H1 (cell line): ENCODE results near the gene CD44. TPM values are rescaled to one million over a fixed set of nuclear protein-coding genes. Genes with fewer than 3 reads are reported as not detected.
A peak's percentile ranks its signal among the peaks of the same experiment; 100 is the strongest.

Experiments used
- CTCF ChIA-PET: fragments of 300-600 bp; sonication (Branson Sonifier 250); formaldehyde crosslinking; loops from one replicate; lab custom pipeline; 2021; ENCODE audit not compliant: partially characterized antibody; lab: Charles Lee
- POLR2A ChIA-PET: fragments of 300-600 bp; sonication (Branson Sonifier 250); formaldehyde crosslinking; loops from one replicate; lab custom pipeline; 2021; ENCODE audit warnings: inconsistent platforms; ENCODE audit not compliant: partially characterized antibody; lab: Charles Lee
- DNase-seq, 2 experiments: peaks; one replicate each; pipeline versions ENCODE4 v3.0.0 to v3.0.0-alpha.2; 2010 to 2022; ENCODE audit warnings: low spot score in 2 of 2, low read depth in 1 of 2, mixed read lengths in 1 of 2
- FAIRE-seq: peaks from 2 replicates; lab custom pipeline; 2011; peaks lifted over from hg19 to GRCh38; lab: Jason Lieb, UNC
- H2AFZ ChIP-seq: 2 replicates; pipeline ENCODE4 v1.8.1; 2012; ENCODE audit warnings: low read length, inconsistent platforms
- H2AK5ac ChIP-seq: 2 replicates; pipeline ENCODE4 v1.6.1; 2013; ENCODE audit warnings: low read depth, low read length
- H2BK120ac ChIP-seq: replicated peaks from 2 replicates; pipeline ENCODE3; 2013; ENCODE audit warnings: low read depth, low read length, inconsistent platforms
- H2BK12ac ChIP-seq: 2 replicates; pipeline ENCODE4 v1.6.1; 2013; ENCODE audit warnings: low read depth, low read length
- H2BK15ac ChIP-seq: 2 replicates; pipeline ENCODE4 v1.6.1; 2013; ENCODE audit warnings: low read length
- H2BK20ac ChIP-seq: 2 replicates; pipeline ENCODE4 v1.6.1; 2013; ENCODE audit warnings: low read length
- H2BK5ac ChIP-seq: 2 replicates; pipeline ENCODE4 v1.6.1; 2013; ENCODE audit warnings: low read depth, low read length
- H3K14ac ChIP-seq: 2 replicates; pipeline ENCODE4 v1.6.1; 2013; ENCODE audit warnings: inconsistent platforms; ENCODE audit not compliant: insufficient read length
- H3K18ac ChIP-seq: 2 replicates; pipeline ENCODE4 v1.6.1; 2013; ENCODE audit warnings: low read length; ENCODE audit errors: extremely low read depth
- H3K23ac ChIP-seq: 2 replicates; pipeline ENCODE4 v1.6.1; 2013; ENCODE audit warnings: inconsistent platforms; ENCODE audit not compliant: insufficient read length
- H3K23me2 ChIP-seq: 2 replicates; pipeline ENCODE4 v1.6.1; 2013; ENCODE audit warnings: low read depth, low read length
- H3K27ac ChIP-seq: 2 replicates; pipeline ENCODE4 v1.6.1; 2011; ENCODE audit warnings: low read depth, low read length, inconsistent platforms
- H3K27me3 ChIP-seq, 4 experiments: replicated peaks in 1 of 4; 1 replicate in 1 of 4; 2 replicates in 3 of 4; pipeline versions ENCODE4 v1.6.1 to v1.8.1; 2011 to 2013; ENCODE audit warnings: low read length in 3 of 4, mild to moderate bottlenecking in 3 of 4, inconsistent platforms in 2 of 4, mixed read lengths in 2 of 4, moderate library complexity in 1 of 4; ENCODE audit not compliant: control insufficient read depth in 3 of 4, insufficient read depth in 3 of 4; ENCODE audit errors: extremely low read depth in 1 of 4
- H3K36me3 ChIP-seq, 4 experiments: 2 replicates each; pipeline versions ENCODE4 v1.6.1 to v1.8.1; 2011 to 2013; ENCODE audit warnings: mild to moderate bottlenecking in 4 of 4, low read length in 3 of 4, moderate library complexity in 2 of 4, control low read depth in 1 of 4, inconsistent platforms in 1 of 4; ENCODE audit not compliant: insufficient read depth in 4 of 4, control insufficient read depth in 2 of 4
- H3K4ac ChIP-seq: replicated peaks from 2 replicates; pipeline ENCODE3; 2013; ENCODE audit warnings: low read length, low read depth, mixed read lengths, inconsistent platforms; ENCODE audit not compliant: insufficient read length
- H3K4me1 ChIP-seq, 4 experiments: replicated peaks in 1 of 4; 1 replicate in 1 of 4; 2 replicates in 3 of 4; pipeline versions ENCODE4 v1.6.1 to v1.8.1; 2011 to 2013; ENCODE audit warnings: low read length in 3 of 4, inconsistent platforms in 2 of 4, mixed read lengths in 1 of 4; ENCODE audit not compliant: insufficient read depth in 4 of 4, control insufficient read depth in 3 of 4
- H3K4me2 ChIP-seq, 2 experiments: 2 replicates each; pipeline versions ENCODE4 v1.6.1 to v1.8.1; 2011 to 2013; ENCODE audit warnings: low read depth in 2 of 2, low read length in 2 of 2, control low read depth in 1 of 2, inconsistent platforms in 1 of 2, mild to moderate bottlenecking in 1 of 2; ENCODE audit not compliant: insufficient read depth in 1 of 2
- H3K4me3 ChIP-seq, 4 experiments: fragments of 200-600, 300-600 bp in 1 of 4; sonication (generic), shearing (Covaris generic), sonication (Bioruptor Twin) in 1 of 4; 2 replicates each; pipeline versions ENCODE4 v1.5.1 to v1.8.1; 2011 to 2016; ENCODE audit warnings: low read length in 4 of 4, low read depth in 3 of 4, control low read depth in 2 of 4, inconsistent platforms in 2 of 4, mild to moderate bottlenecking in 2 of 4, mixed read lengths in 1 of 4, moderate library complexity in 1 of 4; ENCODE audit not compliant: insufficient read depth in 2 of 4; ENCODE audit errors: extremely low read depth in 1 of 4
- H3K56ac ChIP-seq: replicated peaks from 2 replicates; pipeline ENCODE3; 2013; ENCODE audit warnings: low read depth, mild to moderate bottlenecking, mixed read lengths, low read length, inconsistent platforms; ENCODE audit not compliant: insufficient read length
- H3K79me1 ChIP-seq: 2 replicates; pipeline ENCODE4 v1.6.1; 2013; ENCODE audit warnings: low read depth, low read length, control low read depth
- H3K79me2 ChIP-seq, 2 experiments: 2 replicates each; pipeline versions ENCODE4 v1.6.1 to v1.8.1; 2012 to 2013; ENCODE audit warnings: low read length in 2 of 2, mild to moderate bottlenecking in 2 of 2, inconsistent platforms in 1 of 2; ENCODE audit not compliant: insufficient read depth in 2 of 2, control insufficient read depth in 1 of 2
- H3K9ac ChIP-seq, 4 experiments: replicated peaks in 1 of 4; 1 replicate in 1 of 4; 2 replicates in 3 of 4; pipeline versions ENCODE4 v1.6.1 to v1.8.1; 2011 to 2013; ENCODE audit warnings: low read depth in 3 of 4, low read length in 3 of 4, control low read depth in 2 of 4, mild to moderate bottlenecking in 2 of 4, moderate library complexity in 2 of 4, inconsistent platforms in 1 of 4; ENCODE audit errors: extremely low read depth in 1 of 4
- H3K9me3 ChIP-seq, 2 experiments: 2 replicates each; pipeline versions ENCODE4 v1.6.1 to v1.8.1; 2012 to 2013; ENCODE audit warnings: mild to moderate bottlenecking in 2 of 2, moderate library complexity in 2 of 2, control low read depth in 1 of 2, inconsistent platforms in 1 of 2, low read depth in 1 of 2, low read length in 1 of 2, mixed read lengths in 1 of 2; ENCODE audit not compliant: insufficient read depth in 2 of 2
- H4K20me1 ChIP-seq, 2 experiments: replicated peaks in 1 of 2; 2 replicates each; pipeline versions ENCODE3 to v1.8.1; 2011 to 2013; ENCODE audit warnings: inconsistent platforms in 2 of 2, low read length in 2 of 2, mild to moderate bottlenecking in 1 of 2; ENCODE audit not compliant: insufficient read depth in 2 of 2, control insufficient read depth in 1 of 2
- H4K5ac ChIP-seq: 2 replicates; pipeline ENCODE4 v1.6.1; 2013; ENCODE audit warnings: low read length, low read depth, mixed read lengths, inconsistent platforms; ENCODE audit not compliant: insufficient read length
- H4K8ac ChIP-seq: 2 replicates; pipeline ENCODE4 v1.8.0; 2013; ENCODE audit warnings: mild to moderate bottlenecking, moderate library complexity, low read length, inconsistent platforms; ENCODE audit not compliant: insufficient read depth; ENCODE audit errors: extremely low read depth
- H4K91ac ChIP-seq: replicated peaks from 2 replicates; pipeline ENCODE3; 2013; ENCODE audit warnings: low read length, mixed read lengths, inconsistent platforms; ENCODE audit not compliant: insufficient read length
- CBX8 ChIP-seq: fragments of 300-800, 300-1000 bp; sonication (generic); IDR thresholded peaks from 2 replicates; pipeline ENCODE4 v1.7.1; 2016; ENCODE audit warnings: low read depth, low read length, borderline replicate concordance
- GTF2F1 ChIP-seq: IDR thresholded peaks from 2 replicates; pipeline ENCODE4 v1.6.1; 2012; ENCODE audit warnings: low read depth, low read length, improper control_type of control experiment, borderline replicate concordance
- HDAC6 ChIP-seq: IDR thresholded peaks from one replicate; pipeline ENCODE4 v1.7.1; 2012; ENCODE audit warnings: low read depth, mild to moderate bottlenecking, inconsistent platforms, low read length, moderate library complexity
- JUND ChIP-seq: IDR thresholded peaks from 2 replicates; pipeline ENCODE4 v1.6.1; 2011; ENCODE audit warnings: mild to moderate bottlenecking, improper control_type of control experiment, low read length
- NRF1 ChIP-seq: IDR thresholded peaks from 2 replicates; pipeline ENCODE4 v1.6.1; 2011; ENCODE audit warnings: mild to moderate bottlenecking, low read depth, low read length, improper control_type of control experiment
- PHF8 ChIP-seq: fragments of 200-600 bp; sonication (generic); conservative IDR thresholded peaks from 2 replicates; pipeline ENCODE4 v1.7.1; 2012; ENCODE audit warnings: low read depth, mild to moderate bottlenecking, inconsistent platforms, low read length, moderate library complexity
- RAD21 ChIP-seq, 2 experiments: IDR thresholded peaks in 1 of 2; conservative IDR thresholded peaks in 1 of 2; 2 replicates each; pipeline ENCODE4 v1.6.1; 2011; ENCODE audit warnings: low read depth in 2 of 2, low read length in 2 of 2, improper control_type of control experiment in 1 of 2, inconsistent platforms in 1 of 2, mild to moderate bottlenecking in 1 of 2, moderate library complexity in 1 of 2
- RBBP5 ChIP-seq: IDR thresholded peaks from 2 replicates; pipeline ENCODE4 v1.7.1; 2012; ENCODE audit warnings: low read depth, mild to moderate bottlenecking, inconsistent platforms, low read length, moderate library complexity, borderline replicate concordance
- SIRT6 ChIP-seq: IDR thresholded peaks from one replicate; pipeline ENCODE4 v1.7.1; 2012; ENCODE audit warnings: low read length, inconsistent platforms
- SUZ12 ChIP-seq: fragments of 200-600 bp; sonication (generic); IDR thresholded peaks from 2 replicates; pipeline ENCODE4 v1.6.1; 2012; ENCODE audit warnings: mild to moderate bottlenecking, inconsistent platforms, low read length, moderate library complexity, mixed read lengths
- TBP ChIP-seq: IDR thresholded peaks from 2 replicates; pipeline ENCODE4 v1.6.1; 2011; ENCODE audit warnings: low read depth, low read length, improper control_type of control experiment
- WGBS, 2 experiments: shearing (Covaris generic) in 1 of 2; methylation state at CpG; one replicate each; pipeline versions ENCODE4 v1.1.6 to v1.1.7; 2013 to 2015; ENCODE audit warnings: low lambda C conversion rate in 2 of 2, mixed read lengths in 2 of 2, inconsistent platforms in 1 of 2, low coverage in 1 of 2, missing lambda C conversion rate in 1 of 2; ENCODE audit not compliant: insufficient replicate concordance in 2 of 2, insufficient coverage in 1 of 2, insufficient read length in 1 of 2; ENCODE audit errors: extremely low coverage in 1 of 2, missing lambda C conversion rate in 1 of 2; 5-methylcytosine and 5-hydroxymethylcytosine counted together
- polyA plus RNA-seq, 7 experiments: library from polyadenylated mRNA; depleted of rRNA in 3 of 7; stranded (reverse) in 5 of 7; unstranded in 2 of 7; fragments of >200 nt in 5 of 7; fragments of 200-250 nt in 2 of 7; gene quantifications; 1 replicate in 5 of 7; 2 replicates in 1 of 7; 4 replicates in 1 of 7; pipeline versions ENCODE4 v1.2.1 to v1.2.3, GENCODE V29; 2011 to 2013; ENCODE audit warnings: missing spikeins in 2 of 7, mixed read lengths in 2 of 7
- total RNA-seq: library from RNA; stranded (reverse); fragmentation: NEBNext Ultra II Directional; extraction: Animal tissue kit (Norgen Biotek cat#: 25700); gene quantifications from 2 replicates; pipeline ENCODE4 v1.2.1, GENCODE V29; 2021

CD44 gene
- total and polyA plus RNA-seq, 2 of the 8 experiments (the other 6 are each of a cell fraction or from before 2014, with no cell fraction given) = 11.8 to 13.7 TPM

DNA sequence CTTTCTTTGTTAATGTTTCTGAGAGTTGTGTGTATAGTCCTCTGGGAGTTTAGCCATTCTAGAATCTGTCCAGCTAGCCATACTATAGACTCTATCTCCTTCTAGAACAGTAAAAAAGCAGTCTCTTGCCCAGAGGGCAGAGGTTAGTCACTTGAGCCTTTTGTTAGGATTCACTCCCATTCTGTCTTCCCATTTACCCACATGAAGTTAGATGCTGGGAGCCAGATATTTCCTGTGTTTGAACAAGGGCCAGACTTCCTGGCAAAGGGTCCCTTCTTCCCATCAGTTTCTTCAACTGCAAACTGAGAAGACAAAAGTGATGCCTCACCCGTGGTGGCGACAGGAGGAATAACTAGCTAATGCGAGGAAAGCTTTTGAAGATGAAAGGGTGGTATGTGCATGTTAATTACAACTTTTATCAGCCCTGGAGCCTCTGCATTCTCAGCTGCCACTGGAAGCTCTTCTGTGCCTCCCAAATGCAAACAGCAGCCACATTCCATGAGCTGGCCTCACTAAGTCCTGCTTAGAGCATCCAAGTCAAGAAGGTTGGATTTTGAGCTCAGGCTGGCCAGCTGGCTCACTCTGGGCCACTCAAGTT lies 12.8 kb downstream of the CD44 start:
- Histone ChIP-seq H3K4me2 (0 out of 4 replicates have a peak overlapping the region, but pooled peaks have one; percentile 9 to 14), H3K18ac (no peak overlapping the region), H4K20me1 (no peaks in the 10 kb centered on the region), H2BK20ac (no peak overlapping the region), H3K14ac (no peak overlapping the region), H3K79me1 (no peaks in the 10 kb centered on the region), H3K23me2 (no peaks in the 10 kb centered on the region), H3K4me1 (peaks cover 0 to 10% (median 6%) of the 10 kb centered on the region in 4 experiments; a peak in 6 of 7 replicates), H3K27ac (no peak overlapping the region), H2AFZ (no peak overlapping the region), H3K23ac (no peak overlapping the region), H3K9ac (no peak overlapping the region), H4K91ac (no peak overlapping the region), H4K5ac (no peak overlapping the region), H3K4ac (no peak overlapping the region), H3K9me3 (no peaks in the 10 kb centered on the region), H2BK120ac (no peak overlapping the region), H2BK15ac (no peak overlapping the region), H2BK5ac (peak overlapping the region; percentile 2; the same call in 1 of the 2 replicates), H2BK12ac (no peak overlapping the region), H3K56ac (no peak overlapping the region), H3K36me3 (no peaks in the 10 kb centered on the region), H3K4me3 (no peak overlapping the region), H2AK5ac (no peak overlapping the region), H3K27me3 (no peaks in the 10 kb centered on the region), H4K8ac (no peak overlapping the region), H3K79me2 (no peaks in the 10 kb centered on the region)
- ChIA-PET CTCF (interaction anchor here (0.6 to 1.6 kb wide), 7 partner anchors 10 to 149 kb away, joined by 3 to 5 read pairs (median 3); no protein-coding TSS in a partner anchor), POLR2A (interaction anchor here (2.0 kb wide), 1 partner anchor 13 kb away, joined by 10 read pairs; the partner anchor contains the start of gene CD44)
- DNase-seq (no peak), FAIRE-seq (peak; percentile 32)
- WGBS, 2 experiments = 23% methylated on average over 3 of the region's 3 CpGs; no CpG with 5 or more reads in 1 of the 2 experiments
- no peak for TF ChIP-seq CBX8
- no peak for TF ChIP-seq HDAC6
- TF ChIP-seq RBBP5 = no peak
- no peak for TF ChIP-seq TBP
- TF ChIP-seq NRF1 = no peak
- TF ChIP-seq RAD21 (IDR thresholded peaks at IDR 0.05 in 1 of 2, conservative IDR thresholded peaks at IDR 0.05 in 1 of 2; ENCODE audit: low read depth in 2 of 2, low read length in 2 of 2) = no peak
- no peak for TF ChIP-seq JUND
- TF ChIP-seq SIRT6 = no peak
- TF ChIP-seq SUZ12 = no peak
- no peak for TF ChIP-seq GTF2F1
- TF ChIP-seq PHF8 = no peak
